ENCODE data around the gene MXD3.

DNA sequence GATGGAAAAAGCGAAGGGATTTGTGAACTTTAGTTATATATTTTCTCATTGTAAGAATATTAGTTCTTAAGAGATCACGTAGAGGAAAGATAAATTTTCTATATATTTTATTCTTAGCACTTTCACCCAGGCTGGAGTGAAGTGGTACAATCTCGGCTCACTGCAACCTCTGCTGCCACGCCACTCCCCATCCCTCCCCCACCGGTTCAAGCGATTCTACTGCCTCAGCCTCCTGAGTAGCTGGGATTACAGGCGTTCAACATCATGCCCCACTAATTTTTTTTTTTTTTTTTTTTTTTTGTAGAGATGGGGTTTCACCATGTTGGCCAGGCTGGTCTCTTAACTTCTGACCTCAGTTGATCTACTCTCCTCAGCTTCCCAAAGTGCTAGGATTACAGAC, 50.7 kb downstream of the MXD3 start:
- TF ChIP-seq, protein P1, sequence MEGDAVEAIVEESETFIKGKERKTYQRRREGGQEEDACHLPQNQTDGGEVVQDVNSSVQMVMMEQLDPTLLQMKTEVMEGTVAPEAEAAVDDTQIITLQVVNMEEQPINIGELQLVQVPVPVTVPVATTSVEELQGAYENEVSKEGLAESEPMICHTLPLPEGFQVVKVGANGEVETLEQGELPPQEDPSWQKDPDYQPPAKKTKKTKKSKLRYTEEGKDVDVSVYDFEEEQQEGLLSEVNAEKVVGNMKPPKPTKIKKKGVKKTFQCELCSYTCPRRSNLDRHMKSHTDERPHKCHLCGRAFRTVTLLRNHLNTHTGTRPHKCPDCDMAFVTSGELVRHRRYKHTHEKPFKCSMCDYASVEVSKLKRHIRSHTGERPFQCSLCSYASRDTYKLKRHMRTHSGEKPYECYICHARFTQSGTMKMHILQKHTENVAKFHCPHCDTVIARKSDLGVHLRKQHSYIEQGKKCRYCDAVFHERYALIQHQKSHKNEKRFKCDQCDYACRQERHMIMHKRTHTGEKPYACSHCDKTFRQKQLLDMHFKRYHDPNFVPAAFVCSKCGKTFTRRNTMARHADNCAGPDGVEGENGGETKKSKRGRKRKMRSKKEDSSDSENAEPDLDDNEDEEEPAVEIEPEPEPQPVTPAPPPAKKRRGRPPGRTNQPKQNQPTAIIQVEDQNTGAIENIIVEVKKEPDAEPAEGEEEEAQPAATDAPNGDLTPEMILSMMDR (IDR thresholded peaks at IDR 0.05 in 4 of 5, conservative IDR thresholded peaks at IDR 0.05 in 1 of 5): no peak
- TF ChIP-seq POLR2A (IDR thresholded peaks at IDR 0.05): no peak

All from gastrocnemius medialis (tissue), 4 donors.